K562 (cell line): ENCODE measurements around the gene FUCA1. TPM values are rescaled to one million over a fixed set of nuclear protein-coding genes. Genes with fewer than 3 reads are reported as not detected.

Experiments used
- ARID2 ChIP-seq: fragments of 450-650 bp; IDR thresholded peaks from 2 replicates; pipeline ENCODE4 v1.6.1; 2017; ENCODE audit warnings: antibody characterized with exemption, mild to moderate bottlenecking
- BRD9 ChIP-seq: fragments of 450-650 bp; IDR thresholded peaks from 2 replicates; pipeline ENCODE4 v1.6.1; 2018; ENCODE audit warnings: low read depth; ENCODE audit not compliant: partially characterized antibody
- C11orf30 ChIP-seq: fragments of 450-650 bp; IDR thresholded peaks from 2 replicates; pipeline ENCODE4 v1.6.1; 2016; ENCODE audit warnings: low read depth, mild to moderate bottlenecking
- CBX5 ChIP-seq: IDR thresholded peaks from 2 replicates; pipeline ENCODE4 v1.6.1; 2014; ENCODE audit warnings: low read depth, borderline replicate concordance
- CREB1 ChIP-seq, 2 experiments: sonication (generic) in 1 of 2; formaldehyde crosslinking in 1 of 2; IDR thresholded peaks; 2 replicates each; pipeline versions ENCODE4 v1.6.1 to v1.8.0; 2012 to 2022; ENCODE audit warnings: inconsistent platforms in 1 of 2, mild to moderate bottlenecking in 1 of 2, missing genetic modification reagents in 1 of 2, moderate library complexity in 1 of 2
- ETS2 ChIP-seq: IDR thresholded peaks from 2 replicates; pipeline ENCODE4 v1.6.1; 2016; ENCODE audit warnings: borderline replicate concordance, missing genetic modification characterization, mild to moderate bottlenecking, moderate library complexity, missing compliant biosample characterization; ENCODE audit not compliant: poor library complexity, severe bottlenecking
- FOXO4 ChIP-seq: fragments of 450-650 bp; formaldehyde crosslinking; IDR thresholded peaks from 2 replicates; pipeline ENCODE4 v1.4.0; 2020; ENCODE audit warnings: mild to moderate bottlenecking, moderate library complexity
- GABPB2 ChIP-seq: fragments of 250-450 bp; sonication (Bioruptor Pico); conservative IDR thresholded peaks from 2 replicates; pipeline ENCODE4 v1.5.1; 2021; ENCODE audit warnings: mild to moderate bottlenecking
- MED1 ChIP-seq: sonication (generic); formaldehyde crosslinking; IDR thresholded peaks from 2 replicates; pipeline ENCODE4 v1.8.1; 2023; ENCODE audit warnings: missing genetic modification reagents, borderline replicate concordance
- OTX1 ChIP-seq: fragments of 450-650 bp; formaldehyde crosslinking; IDR thresholded peaks from 2 replicates; pipeline ENCODE4 v1.4.0; 2022; ENCODE audit warnings: mild to moderate bottlenecking
- PRMT5 ChIP-seq: sonication (generic); formaldehyde crosslinking; IDR thresholded peaks from 2 replicates; pipeline ENCODE4 v1.5.0; 2020; ENCODE audit warnings: missing genetic modification reagents
- PRPF4 ChIP-seq: fragments of 200-400 bp; formaldehyde crosslinking; IDR thresholded peaks from one replicate; pipeline ENCODE4 v1.6.1; 2017; ENCODE audit warnings: low read length, low read depth, mild to moderate bottlenecking; ENCODE audit not compliant: insufficient read depth, poor library complexity, severe bottlenecking
- SLC30A9 ChIP-seq: fragments of 250-450 bp; sonication (Bioruptor Pico); IDR thresholded peaks from 2 replicates; pipeline ENCODE4 v1.8.0; 2022; ENCODE audit warnings: mild to moderate bottlenecking, moderate library complexity
- SRSF7 ChIP-seq: fragments of 200-400 bp; formaldehyde crosslinking; optimal IDR thresholded peaks from 2 replicates; pipeline ENCODE3; 2017; ENCODE audit warnings: mild to moderate bottlenecking, low read depth, low read length
- STAT5B ChIP-seq: fragments of 250-450 bp; sonication (Bioruptor Pico); IDR thresholded peaks from 2 replicates; pipeline ENCODE4 v1.8.0; 2021; ENCODE audit warnings: mild to moderate bottlenecking, inconsistent platforms
- TFAM ChIP-seq: fragments of 250-450 bp; sonication (Bioruptor Pico); conservative IDR thresholded peaks from 2 replicates; pipeline ENCODE4 v1.5.0; 2021; ENCODE audit warnings: mild to moderate bottlenecking, moderate library complexity
- TRIM24 ChIP-seq, 2 experiments: fragments of 450-650 bp; IDR thresholded peaks; 2 replicates each; pipeline ENCODE4 v1.6.1; 2016
- ZKSCAN1 ChIP-seq: fragments of 150-350 bp; IDR thresholded peaks from 2 replicates; pipeline ENCODE4 v1.6.1; 2016; ENCODE audit warnings: low read depth, low read length
- ZNF134 ChIP-seq: fragments of 250-450 bp; sonication (Bioruptor Pico); conservative IDR thresholded peaks from 2 replicates; pipeline ENCODE4 v1.4.0; 2020
- ZNF407 ChIP-seq: fragments of 450-650 bp; IDR thresholded peaks from 2 replicates; pipeline ENCODE4 v1.6.1; 2016; ENCODE audit warnings: low read depth
- ZNF830 ChIP-seq: fragments of 250-450 bp; sonication (Bioruptor Pico); IDR thresholded peaks from 2 replicates; pipeline ENCODE4 v1.5.0; 2021; ENCODE audit warnings: mild to moderate bottlenecking
- polyA plus RNA-seq, 8 experiments: library from polyadenylated mRNA; depleted of rRNA in 4 of 8; stranded (reverse) in 5 of 8; unstranded in 3 of 8; fragments of >200 nt; fragmentation: Nextera tagmentation in 2 of 8; fragmentation: Illumina TruSeq in 1 of 8; extraction: Ambion mirVana in 2 of 8; extraction: Trizol in 1 of 8; gene quantifications; 2 replicates each; pipeline versions ENCODE4 v1.2.1 to v1.2.3, GENCODE V29; 2011 to 2014; ENCODE audit warnings: inconsistent platforms in 1 of 8, missing spikeins in 1 of 8
- total RNA-seq, 7 experiments: library from RNA; depleted of rRNA in 6 of 7; stranded (reverse); fragments of >200 nt in 6 of 7; fragmentation: Illumina TruSeq in 2 of 7; extraction: Trizol in 2 of 7; gene quantifications; 2 replicates each; pipeline versions ENCODE4 v1.2.1 to v1.2.3, GENCODE V29; 2011 to 2021; ENCODE audit warnings: low replicate concordance in 1 of 7

Gene FUCA1
- total and polyA plus RNA-seq, 9 of the 15 experiments (the other 6 are each of a cell fraction or from before 2014, with no cell fraction given) = 7.0 to 20.5 (median 13.5) TPM

- TF ChIP-seq ZNF407 = no peak
- TF ChIP-seq BRD9 = no peak
- TF ChIP-seq ETS2 (tag) = no peak
- peak; percentile 98 for TF ChIP-seq C11orf30
- no peak for TF ChIP-seq TFAM (CRISPR knock-in tag)
- no peak for TF ChIP-seq ZNF830
- TF ChIP-seq ARID2 = no peak
- no peak for TF ChIP-seq FOXO4
- TF ChIP-seq PRMT5 (CRISPR knock-in tag) = no peak
- TF ChIP-seq OTX1 = peak; percentile 46; the same call in 1 of the 2 replicates
- no peak for TF ChIP-seq GABPB2 (CRISPR knock-in tag)
- no peak for TF ChIP-seq MED1 (CRISPR knock-in tag)
- TF ChIP-seq CREB1 (IDR thresholded peaks at IDR 0.05) = peak; percentile 67; the same call in 1 of the 2 replicates
- TF ChIP-seq CREB1 (CRISPR knock-in tag; IDR thresholded peaks at IDR 0.05) = peak; percentile 55; the same call in 1 of the 2 replicates
- TF ChIP-seq PRPF4 = no peak
- TF ChIP-seq SRSF7 = no peak
- TF ChIP-seq SLC30A9 (CRISPR knock-in tag) = no peak
- no peak for TF ChIP-seq CBX5
- TF ChIP-seq ZNF134 = no peak
- TF ChIP-seq STAT5B (CRISPR knock-in tag) = no peak
- TF ChIP-seq TRIM24 (IDR thresholded peaks at IDR 0.05) = no peak
- no peak for TF ChIP-seq ZKSCAN1
Observed at GRCh38 chr1:23825076-23825761, 42.9 kb downstream of the FUCA1 start, which contains the start of gene HMGCL (continued).
